Large intestine (tissue), 3 donors: ENCODE data around the gene ELF2. TPM values are rescaled to one million over a fixed set of nuclear protein-coding genes. Genes with fewer than 3 reads are reported as not detected.

Experiments used
- DNase-seq, 2 donors: peaks; one replicate each; pipeline versions ENCODE4 v3.0.0 to v3.0.0-alpha.2; 2013
- H3K27ac ChIP-seq: one replicate; pipeline ENCODE4 v1.5.1; 2013; ENCODE audit warnings: low read length
- H3K27me3 ChIP-seq: 2 replicates; pipeline ENCODE4 v1.6.1; 2013; ENCODE audit warnings: low read length; ENCODE audit not compliant: control insufficient read depth, insufficient read depth
- H3K36me3 ChIP-seq: 2 replicates; pipeline ENCODE4 v1.6.1; 2013; ENCODE audit warnings: low read length; ENCODE audit not compliant: control insufficient read depth, insufficient read depth
- H3K4me1 ChIP-seq: one replicate; pipeline ENCODE4 v1.6.1; 2013; ENCODE audit warnings: low read length; ENCODE audit not compliant: control insufficient read depth, insufficient read depth
- H3K4me3 ChIP-seq: one replicate; pipeline ENCODE4 v1.5.1; 2013; ENCODE audit warnings: low read length
- H3K9me3 ChIP-seq: one replicate; pipeline ENCODE4 v1.6.1; 2013; ENCODE audit warnings: mild to moderate bottlenecking, low read depth, low read length, moderate library complexity; ENCODE audit not compliant: control insufficient read depth
- WGBS: methylation state at CpG from one replicate; pipeline ENCODE4 v1.1.5; 2013; ENCODE audit warnings: low lambda C conversion rate; ENCODE audit not compliant: insufficient coverage; 5-methylcytosine and 5-hydroxymethylcytosine counted together
- polyA plus RNA-seq: library from polyadenylated mRNA; unstranded; fragments of 120-200 nt; gene quantifications from one replicate; pipeline ENCODE4 v1.2.1, GENCODE V29; 2013

ELF2 gene
- polyA plus RNA-seq, 1 donor: 42.4 TPM

- H3K27ac ChIP-seq: no peak overlapping the region
Observed at GRCh38 chr4:139189417-139189749, 12.4 kb upstream of the ELF2 start.

GRCh38 chr4:139188648-139189416 is 11.8 kb upstream of the ELF2 start:
- Histone ChIP-seq H3K4me3 (no peak overlapping the region), H3K4me1 (no peaks in the 10 kb centered on the region), H3K9me3 (no peaks in the 10 kb centered on the region), H3K27ac (no peak overlapping the region), H3K36me3 (no peaks in the 10 kb centered on the region), H3K27me3 (no peaks in the 10 kb centered on the region)
- no peak for DNase-seq
- 86% methylated on average over 3 of the region's 9 CpGs for WGBS

More at GRCh38 chr4:139189417-139189749, 12.4 kb upstream of the ELF2 start:
- Histone ChIP-seq H3K36me3 (no peaks in the 10 kb centered on the region), H3K4me1 (no peaks in the 10 kb centered on the region), H3K9me3 (no peaks in the 10 kb centered on the region), H3K27me3 (no peaks in the 10 kb centered on the region), H3K4me3 (no peak overlapping the region)
- no peak for DNase-seq
- no CpG with 5 or more reads among the region's 2 CpGs for WGBS

- H3K4me1 ChIP-seq: no peaks in the 10 kb centered on the region
- no peaks in the 10 kb centered on the region for H3K9me3 ChIP-seq
- no peak for DNase-seq
- no peaks in the 10 kb centered on the region for H3K27me3 ChIP-seq
- no peak overlapping the region for H3K27ac ChIP-seq
- H3K36me3 ChIP-seq: no peaks in the 10 kb centered on the region
- no peak overlapping the region for H3K4me3 ChIP-seq
Observed at GRCh38 chr4:139184129-139184528, 7.1 kb upstream of the ELF2 start.

GRCh38 chr4:139177869-139178619 is 1.0 kb upstream of the ELF2 start:
- no CpG with 5 or more reads among the region's 70 CpGs for WGBS
- DNase-seq: peak; percentile 95 to 98
- H3K4me3 ChIP-seq: peak overlapping the region; percentile 83

GRCh38 chr4:139176302-139177048 is 543 bp downstream of the ELF2 start:
- H3K4me1 ChIP-seq: no peaks in the 10 kb centered on the region
- peak overlapping the region; percentile 99 for H3K27ac ChIP-seq
- H3K27me3 ChIP-seq: no peaks in the 10 kb centered on the region
- no CpG with 5 or more reads among the region's 89 CpGs for WGBS
- H3K36me3 ChIP-seq: no peaks in the 10 kb centered on the region
- peak overlapping the region; percentile 88 for H3K4me3 ChIP-seq
- no peaks in the 10 kb centered on the region for H3K9me3 ChIP-seq
- peak; percentile 72 to 86 for DNase-seq

More at GRCh38 chr4:139177869-139178619, 1.0 kb upstream of the ELF2 start:
- H3K36me3 ChIP-seq: no peaks in the 10 kb centered on the region
- H3K9me3 ChIP-seq: no peaks in the 10 kb centered on the region
- no peaks in the 10 kb centered on the region for H3K27me3 ChIP-seq
- peak overlapping the region; percentile 99 for H3K27ac ChIP-seq
- H3K4me1 ChIP-seq: no peaks in the 10 kb centered on the region

GRCh38 chr4:139175646-139176301 is 1.2 kb downstream of the ELF2 start:
- Histone ChIP-seq H3K9me3 (no peaks in the 10 kb centered on the region), H3K27ac (peak overlapping the region; percentile 99), H3K4me1 (no peaks in the 10 kb centered on the region), H3K4me3 (peak overlapping the region; percentile 88), H3K36me3 (no peaks in the 10 kb centered on the region), H3K27me3 (no peaks in the 10 kb centered on the region)
- DNase-seq: peak in 1 of 2 donors; percentile 3
- 0% methylated on average over 6 of the region's 26 CpGs for WGBS

- H3K4me3 ChIP-seq: no peak overlapping the region
- 83% methylated on average over 1 of the region's 7 CpGs for WGBS
- H3K36me3 ChIP-seq: no peaks in the 10 kb centered on the region
- H3K9me3 ChIP-seq: no peaks in the 10 kb centered on the region
- H3K27me3 ChIP-seq: no peaks in the 10 kb centered on the region
- no peak overlapping the region for H3K27ac ChIP-seq
- DNase-seq: no peak
- H3K4me1 ChIP-seq: no peaks in the 10 kb centered on the region
Observed at GRCh38 chr4:139171876-139172691, 4.9 kb downstream of the ELF2 start.

GRCh38 chr4:139170932-139171331 is 6.1 kb downstream of the ELF2 start:
- DNase-seq: no peak
- no CpG with 5 or more reads among the region's 6 CpGs for WGBS
- H3K4me3 ChIP-seq: no peak overlapping the region
- no peaks in the 10 kb centered on the region for H3K9me3 ChIP-seq
- H3K27me3 ChIP-seq: no peaks in the 10 kb centered on the region
- H3K27ac ChIP-seq: no peak overlapping the region
- no peaks in the 10 kb centered on the region for H3K4me1 ChIP-seq
- no peaks in the 10 kb centered on the region for H3K36me3 ChIP-seq

GRCh38 chr4:139167774-139168444 is 9.1 kb downstream of the ELF2 start:
- Histone ChIP-seq H3K4me1 (no peaks in the 10 kb centered on the region), H3K9me3 (no peaks in the 10 kb centered on the region), H3K27ac (no peak overlapping the region), H3K4me3 (no peak overlapping the region), H3K27me3 (no peaks in the 10 kb centered on the region), H3K36me3 (no peaks in the 10 kb centered on the region)
- DNase-seq: peak; percentile 8 to 39
- WGBS: 80% methylated on average over 2 of the region's 5 CpGs
